Measurements from ENCODE around the gene FAM131C.

Gene FAM131C

GRCh38 chr1:16101623-16102022, 28.2 kb upstream of the FAM131C start:
- no peak for DNase-seq

- no peak for DNase-seq
Observed at GRCh38 chr1:16099412-16099811, 26.0 kb upstream of the FAM131C start.

- no peak for DNase-seq
Observed at GRCh38 chr1:16095447-16095846, 22.0 kb upstream of the FAM131C start.

- DNase-seq: no peak
Observed at GRCh38 chr1:16094453-16095158, 21.2 kb upstream of the FAM131C start.

- DNase-seq: no peak
Observed at GRCh38 chr1:16093611-16094010, 20.2 kb upstream of the FAM131C start.

GRCh38 chr1:16092923-16093511, 19.6 kb upstream of the FAM131C start:
- no peak for DNase-seq

- DNase-seq: no peak
Observed at GRCh38 chr1:16092097-16092922, 18.9 kb upstream of the FAM131C start.

GRCh38 chr1:16091296-16091695, 17.8 kb upstream of the FAM131C start:
- no peak for DNase-seq

GRCh38 chr1:16090076-16090826, 16.8 kb upstream of the FAM131C start:
- no peak for DNase-seq

- no peak for DNase-seq
Observed at GRCh38 chr1:16088996-16089395, 15.5 kb upstream of the FAM131C start.

- no peak for DNase-seq
Observed at GRCh38 chr1:16088351-16088911, 15.0 kb upstream of the FAM131C start.

GRCh38 chr1:16087733-16088132, 14.3 kb upstream of the FAM131C start:
- DNase-seq: no peak

- no peak for DNase-seq
Observed at GRCh38 chr1:16085522-16085921, 12.1 kb upstream of the FAM131C start.

- no peak for DNase-seq
Observed at GRCh38 chr1:16083486-16083885, 10.0 kb upstream of the FAM131C start.

- peak in 10 of 56 donors; percentile 10 to 50 (median 20) for DNase-seq
Observed at GRCh38 chr1:16082283-16083038, 9.0 kb upstream of the FAM131C start.

- DNase-seq: no peak
Observed at GRCh38 chr1:16081636-16082035, 8.2 kb upstream of the FAM131C start.

- DNase-seq: no peak
Observed at GRCh38 chr1:16080422-16081150, 7.1 kb upstream of the FAM131C start.

- DNase-seq: peak in 49 of 56 donors; percentile 18 to 88 (median 51)
Observed at GRCh38 chr1:16078925-16079656, 5.6 kb upstream of the FAM131C start.
